CD14-positive monocyte (primary cell): ENCODE results near the gene SIK3. TPM values are rescaled to one million over a fixed set of nuclear protein-coding genes. Genes with fewer than 3 reads are reported as not detected.

Source experiments
- DNase-seq, 3 donors: peaks; one replicate each; pipeline ENCODE4 v3.0.0-alpha.2; 2011 to 2022
- H2AFZ ChIP-seq: 2 replicates; pipeline ENCODE4 v1.6.0; 2012; ENCODE audit warnings: mild to moderate bottlenecking, low read depth, low read length, inconsistent platforms; ENCODE audit not compliant: insufficient read depth, poor library complexity, severe bottlenecking
- H3K27ac ChIP-seq, 2 donors: 1 replicate in 1 of 2; 2 replicates in 1 of 2; pipeline ENCODE4 v1.5.1; 2012 to 2013; ENCODE audit warnings: low read length in 2 of 2, control low read depth in 1 of 2, inconsistent platforms in 1 of 2, low read depth in 1 of 2, mild to moderate bottlenecking in 1 of 2
- H3K27me3 ChIP-seq, 2 donors: one replicate each; pipeline versions ENCODE4 v1.6.0 to v1.6.1; 2011 to 2013; ENCODE audit warnings: low read length in 2 of 2; ENCODE audit not compliant: control insufficient read depth in 2 of 2, insufficient read depth in 2 of 2
- H3K36me3 ChIP-seq, 2 donors: replicated peaks in 1 of 2; 1 replicate in 1 of 2; 2 replicates in 1 of 2; pipeline versions ENCODE4 v1.5.1 to v1.6.1; 2012 to 2013; ENCODE audit warnings: low read length in 2 of 2, control low read depth in 1 of 2, inconsistent platforms in 1 of 2, mild to moderate bottlenecking in 1 of 2; ENCODE audit not compliant: insufficient read depth in 2 of 2, control insufficient read depth in 1 of 2
- H3K4me1 ChIP-seq, 2 donors: 1 replicate in 1 of 2; 2 replicates in 1 of 2; pipeline versions ENCODE4 v1.5.1 to v1.6.1; 2012 to 2013; ENCODE audit warnings: low read length in 2 of 2, control low read depth in 1 of 2, inconsistent platforms in 1 of 2, mild to moderate bottlenecking in 1 of 2, moderate library complexity in 1 of 2; ENCODE audit not compliant: insufficient read depth in 2 of 2, control insufficient read depth in 1 of 2
- H3K4me2 ChIP-seq: replicated peaks from 2 replicates; pipeline ENCODE3; 2012; ENCODE audit warnings: low read length, moderate library complexity, mild to moderate bottlenecking; ENCODE audit not compliant: poor library complexity, severe bottlenecking; ENCODE audit errors: extremely low read depth
- H3K4me3 ChIP-seq, 3 experiments: fragments of 200-600 bp in 1 of 3; sonication (generic) in 1 of 3; replicated peaks in 1 of 3; 1 replicate in 2 of 3; 2 replicates in 1 of 3; pipeline ENCODE4 v1.5.1; 2011 to 2013; ENCODE audit warnings: low read length in 3 of 3, mild to moderate bottlenecking in 3 of 3, control low read depth in 2 of 3, low read depth in 2 of 3, inconsistent platforms in 1 of 3, moderate library complexity in 1 of 3
- H3K79me2 ChIP-seq: 2 replicates; pipeline ENCODE4 v1.6.0; 2012; ENCODE audit warnings: mild to moderate bottlenecking, control low read depth, inconsistent platforms, low read length, moderate library complexity; ENCODE audit not compliant: insufficient read depth
- H3K9ac ChIP-seq: 2 replicates; pipeline ENCODE4 v1.6.0; 2017; ENCODE audit warnings: low read length, mild to moderate bottlenecking; ENCODE audit not compliant: insufficient read depth, poor library complexity, severe bottlenecking
- H3K9me3 ChIP-seq, 2 donors: replicated peaks in 1 of 2; 1 replicate in 1 of 2; 2 replicates in 1 of 2; pipeline versions ENCODE4 v1.5.1 to v1.6.1; 2012 to 2013; ENCODE audit warnings: low read length in 2 of 2, control low read depth in 1 of 2; ENCODE audit not compliant: control insufficient read depth in 1 of 2, insufficient read depth in 1 of 2
- H4K20me1 ChIP-seq: 2 replicates; pipeline ENCODE4 v1.6.0; 2012; ENCODE audit warnings: mild to moderate bottlenecking, low read length, control low read depth, moderate library complexity; ENCODE audit not compliant: insufficient read depth
- H3K27ac Mint-ChIP-seq, 7 donors: one replicate each; pipeline ENCODE4 v1.8.0; 2020; ENCODE audit warnings: mild to moderate bottlenecking in 7 of 7, mixed read lengths in 7 of 7, moderate library complexity in 6 of 7, inconsistent platforms in 2 of 7
- H3K27me3 Mint-ChIP-seq, 3 donors: one replicate each; pipeline ENCODE4 v1.8.0; 2021 to 2022; ENCODE audit warnings: low read depth in 3 of 3, mild to moderate bottlenecking in 3 of 3, mixed read lengths in 3 of 3, moderate library complexity in 3 of 3, inconsistent platforms in 1 of 3
- H3K36me3 Mint-ChIP-seq, 2 donors: one replicate each; pipeline ENCODE4 v1.8.0; 2020; ENCODE audit warnings: mixed read lengths in 2 of 2, inconsistent platforms in 1 of 2, mild to moderate bottlenecking in 1 of 2
- H3K4me1 Mint-ChIP-seq: one replicate; pipeline ENCODE4 v1.8.0; 2020; ENCODE audit warnings: mild to moderate bottlenecking, mixed read lengths
- H3K4me3 Mint-ChIP-seq, 2 donors: one replicate each; pipeline ENCODE4 v1.8.0; 2020; ENCODE audit warnings: mild to moderate bottlenecking in 2 of 2, mixed read lengths in 2 of 2, moderate library complexity in 1 of 2
- H3K9me3 Mint-ChIP-seq, 7 donors: one replicate each; pipeline ENCODE4 v1.8.0; 2020 to 2022; ENCODE audit warnings: mixed read lengths in 7 of 7, mild to moderate bottlenecking in 6 of 7, moderate library complexity in 6 of 7, inconsistent platforms in 2 of 7
- WGBS: methylation state at CpG from one replicate; pipeline ENCODE4 v1.1.5; 2013; ENCODE audit warnings: missing lambda C conversion rate; ENCODE audit not compliant: insufficient coverage; 5-methylcytosine and 5-hydroxymethylcytosine counted together
- intact Hi-C, 2 donors: fragments of 100-400 bp; cut with micrococcal nuclease; formaldehyde crosslinking; loops; one replicate each; pipeline versions ENCODE4 v1.15.0 to v1.15.1; 2023
- polyA plus RNA-seq, 3 donors: library from polyadenylated mRNA; depleted of rRNA in 1 of 3; unstranded in 2 of 3; stranded (reverse) in 1 of 3; fragments of 300-500 nt in 2 of 3; fragments of >200 nt in 1 of 3; fragmentation: Illumina TruSeq in 2 of 3; gene quantifications; 1 replicate in 2 of 3; 2 replicates in 1 of 3; pipeline ENCODE4 v1.2.3, GENCODE V29; 2012 to 2021
- TF ChIP-seq, protein P1 (sequence below): fragments of 200-600 bp; IDR thresholded peaks from one replicate; pipeline ENCODE4 v1.8.0; 2022; ENCODE audit warnings: antibody characterized with exemption, mild to moderate bottlenecking

Gene SIK3
- polyA plus RNA-seq, 3 donors = 18.3 to 142 (median 20.0) TPM

- peaks cover 32% of the 10 kb centered on the region for H3K4me1 Mint-ChIP-seq
- H3K36me3 ChIP-seq = peaks cover 34 to 72% of the 10 kb centered on the region in 2 donors
- H3K36me3 Mint-ChIP-seq = peaks cover 46 to 65% of the 10 kb centered on the region in 2 donors
- intact Hi-C loops = no loop called here
- H3K9me3 Mint-ChIP-seq = no peaks in the 10 kb centered on the region
- H3K27ac ChIP-seq = no peak overlapping the region
- TF ChIP-seq, protein P1, sequence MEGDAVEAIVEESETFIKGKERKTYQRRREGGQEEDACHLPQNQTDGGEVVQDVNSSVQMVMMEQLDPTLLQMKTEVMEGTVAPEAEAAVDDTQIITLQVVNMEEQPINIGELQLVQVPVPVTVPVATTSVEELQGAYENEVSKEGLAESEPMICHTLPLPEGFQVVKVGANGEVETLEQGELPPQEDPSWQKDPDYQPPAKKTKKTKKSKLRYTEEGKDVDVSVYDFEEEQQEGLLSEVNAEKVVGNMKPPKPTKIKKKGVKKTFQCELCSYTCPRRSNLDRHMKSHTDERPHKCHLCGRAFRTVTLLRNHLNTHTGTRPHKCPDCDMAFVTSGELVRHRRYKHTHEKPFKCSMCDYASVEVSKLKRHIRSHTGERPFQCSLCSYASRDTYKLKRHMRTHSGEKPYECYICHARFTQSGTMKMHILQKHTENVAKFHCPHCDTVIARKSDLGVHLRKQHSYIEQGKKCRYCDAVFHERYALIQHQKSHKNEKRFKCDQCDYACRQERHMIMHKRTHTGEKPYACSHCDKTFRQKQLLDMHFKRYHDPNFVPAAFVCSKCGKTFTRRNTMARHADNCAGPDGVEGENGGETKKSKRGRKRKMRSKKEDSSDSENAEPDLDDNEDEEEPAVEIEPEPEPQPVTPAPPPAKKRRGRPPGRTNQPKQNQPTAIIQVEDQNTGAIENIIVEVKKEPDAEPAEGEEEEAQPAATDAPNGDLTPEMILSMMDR = no peak
- peaks cover 18% of the 10 kb centered on the region for H4K20me1 ChIP-seq
- peaks cover 17 to 20% of the 10 kb centered on the region in 2 donors for H3K4me1 ChIP-seq
- no peaks in the 10 kb centered on the region for H3K9me3 ChIP-seq
- peak overlapping the region in 1 of 2 donors; percentile 18 for H3K4me3 Mint-ChIP-seq
- H3K79me2 ChIP-seq = peaks cover 43% of the 10 kb centered on the region
- no peaks in the 10 kb centered on the region for H3K27me3 Mint-ChIP-seq
- 79% methylated on average over 4 of the region's 8 CpGs for WGBS
- peak overlapping the region in 3 of 7 donors; percentile 30 to 73 (median 69) for H3K27ac Mint-ChIP-seq
- H3K27me3 ChIP-seq = no peaks in the 10 kb centered on the region
- no peak for DNase-seq
- H3K4me3 ChIP-seq = no peak overlapping the region
- H2AFZ ChIP-seq = no peak overlapping the region
- H3K9ac ChIP-seq = no peak overlapping the region
- no peak overlapping the region for H3K4me2 ChIP-seq
These were observed 173.2 kb downstream of the SIK3 start for GRCh38 chr11:116925050-116925449.

- Mint-ChIP-seq H3K36me3 (peaks cover 29 to 42% of the 10 kb centered on the region in 2 donors), H3K4me3 (no peak overlapping the region), H3K9me3 (peaks cover 0 to 2% (median 0%) of the 10 kb centered on the region in 7 donors), H3K27ac (no peak overlapping the region), H3K4me1 (peaks cover 25% of the 10 kb centered on the region), H3K27me3 (no peaks in the 10 kb centered on the region)
- Histone ChIP-seq H3K9me3 (no peaks in the 10 kb centered on the region), H3K4me2 (no peak overlapping the region), H3K4me1 (peaks cover 4 to 17% of the 10 kb centered on the region in 2 donors), H3K4me3 (no peak overlapping the region), H3K79me2 (peaks cover 32% of the 10 kb centered on the region), H2AFZ (no peak overlapping the region), H3K27ac (no peak overlapping the region), H4K20me1 (peaks cover 16% of the 10 kb centered on the region), H3K36me3 (peaks cover 11 to 39% of the 10 kb centered on the region in 2 donors), H3K27me3 (no peaks in the 10 kb centered on the region), H3K9ac (no peak overlapping the region)
- TF ChIP-seq, protein P1 = no peak
- WGBS = no CpG with 5 or more reads among the region's 3 CpGs
- peak in 1 of 3 donors; percentile 21 for DNase-seq
- intact Hi-C loops = no loop called here
These were observed 179.1 kb downstream of the SIK3 start for GRCh38 chr11:116918925-116919655.
